SIG-M5 treated with dmso at 0.1 percent for 504 hours (cell line): ENCODE data around the gene THEMIS.
"Not testable (repeated sequence)": the region's sequence is repeated elsewhere in the genome, so short reads cannot be mapped to it uniquely, and the experiment has no call there.

Experiments used
- DNase-seq: peaks from one replicate; lab custom pipeline; 2025; ENCODE audit not compliant: unreplicated experiment; lab: John Stamatoyannopoulos, UW

The THEMIS gene

GRCh38 chr6:127914240-127914639 lies 13.4 kb upstream of the THEMIS start:
- no peak for DNase-seq

DNA sequence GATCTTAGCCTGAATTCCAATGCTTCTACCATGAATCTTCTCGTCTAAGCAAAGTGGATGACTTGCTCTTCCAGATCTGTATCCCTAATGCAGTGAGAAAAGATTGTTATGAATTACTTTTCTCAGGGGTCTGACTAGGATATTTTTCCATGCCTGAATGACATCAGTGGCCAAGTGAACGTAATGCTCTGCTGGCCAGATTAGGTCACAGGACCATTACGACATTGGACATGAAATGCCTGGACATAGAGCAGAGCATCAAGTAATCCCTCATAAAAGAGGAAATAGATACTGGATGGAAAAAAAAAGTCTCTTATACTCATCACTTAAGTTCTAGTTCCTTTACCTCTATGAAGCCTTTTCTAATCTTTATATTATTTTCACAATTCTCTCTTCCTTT lies 12.1 kb upstream of the THEMIS start:
- no peak for DNase-seq

- no peak for DNase-seq
Measured at GRCh38 chr6:127907960-127908640, 7.2 kb upstream of the THEMIS start.

- DNase-seq, result no peak
Measured at GRCh38 chr6:127904160-127904559, 3.3 kb upstream of the THEMIS start.

- DNase-seq, result no peak
Measured at GRCh38 chr6:127902933-127903332, 2.1 kb upstream of the THEMIS start.

- DNase-seq, result no peak
Measured at GRCh38 chr6:127897484-127897883, 3.4 kb downstream of the THEMIS start.

DNA sequence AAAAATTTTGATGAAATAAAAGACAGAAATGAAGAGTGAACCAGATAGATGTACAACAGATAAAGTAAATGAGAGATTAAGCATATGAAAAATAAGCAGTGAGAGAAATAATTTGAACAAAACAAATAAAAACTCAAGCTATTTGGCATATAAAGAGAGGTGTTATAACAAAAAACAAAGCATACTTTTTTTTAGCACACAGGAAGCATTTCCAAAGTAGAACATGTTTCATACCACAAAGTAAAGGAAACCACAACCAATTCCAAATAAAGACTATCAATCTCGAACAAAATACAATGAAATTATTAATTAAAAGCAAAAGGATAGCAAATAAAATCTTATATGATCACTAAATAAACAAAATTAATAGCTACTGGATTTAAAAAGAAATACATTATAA lies 6.8 kb downstream of the THEMIS start:
- no peak for DNase-seq

DNA sequence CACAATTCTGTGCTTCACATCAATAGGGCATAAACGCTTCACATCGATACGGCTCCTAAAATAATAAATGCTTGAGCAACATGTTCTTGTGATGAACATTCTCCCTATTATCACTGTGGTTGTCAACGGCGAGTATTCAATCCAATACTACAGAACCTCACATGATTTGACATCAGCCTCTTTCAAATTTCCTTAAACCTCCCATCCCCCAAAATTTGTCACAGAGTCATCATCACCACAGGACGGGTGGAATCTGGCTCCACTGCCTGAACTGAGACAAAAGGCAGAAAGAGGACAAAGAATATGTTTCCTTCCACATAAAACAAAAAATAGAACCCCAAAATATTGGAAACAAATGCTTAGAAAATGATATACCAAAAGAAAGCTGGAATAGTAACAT lies 7.3 kb downstream of the THEMIS start:
- no peak for DNase-seq

DNA sequence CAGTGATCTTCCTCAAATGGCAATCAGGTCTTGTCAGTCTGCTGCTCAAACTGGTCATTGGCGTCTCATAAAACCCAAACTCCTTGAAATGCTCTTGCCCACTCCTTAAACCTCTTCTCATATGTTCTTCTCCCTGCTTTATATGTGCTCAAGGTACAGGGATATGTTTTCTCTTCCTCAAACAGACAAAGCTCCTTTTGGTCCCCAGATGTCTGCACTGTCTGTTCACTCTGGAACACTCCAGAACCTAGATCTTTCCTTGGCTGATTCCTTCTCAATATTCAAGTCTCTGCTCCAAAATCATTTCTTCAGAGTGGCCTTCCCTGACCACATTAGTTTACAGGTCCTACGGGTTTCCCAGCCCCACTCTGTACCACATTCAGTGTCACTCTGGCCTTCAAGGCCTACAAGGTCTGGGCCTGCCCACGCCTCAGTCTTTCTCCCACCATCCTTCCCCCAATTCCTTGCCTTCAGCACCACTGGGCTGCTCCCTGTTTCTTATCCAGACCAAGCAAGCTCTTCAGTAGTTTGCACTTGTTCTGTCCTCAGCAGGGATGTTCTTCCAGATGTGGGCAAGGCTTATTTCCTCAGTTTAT lies 9.0 kb downstream of the THEMIS start:
- DNase-seq, result no peak

GRCh38 chr6:127886603-127887002 lies 14.3 kb downstream of the THEMIS start:
- no peak for DNase-seq

DNA sequence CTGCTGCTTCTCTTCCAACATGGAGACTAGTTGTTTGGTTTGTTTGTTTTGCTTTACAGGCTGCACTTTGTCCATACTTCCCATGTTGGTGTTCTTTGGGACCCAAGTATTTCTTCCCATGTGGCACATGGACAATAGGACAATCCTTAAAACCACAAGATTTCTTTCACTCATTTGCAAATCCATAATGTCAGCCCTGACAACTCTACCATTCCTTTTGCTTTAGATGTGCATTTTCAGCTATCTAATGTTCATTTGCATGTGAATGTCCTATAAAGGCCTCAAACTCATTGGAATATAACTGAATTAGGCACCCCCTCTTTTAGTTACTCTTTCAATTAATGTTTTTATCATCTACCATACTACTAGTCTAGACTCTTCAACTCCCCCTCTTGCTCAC lies 16.7 kb downstream of the THEMIS start:
- DNase-seq, result no peak

DNA sequence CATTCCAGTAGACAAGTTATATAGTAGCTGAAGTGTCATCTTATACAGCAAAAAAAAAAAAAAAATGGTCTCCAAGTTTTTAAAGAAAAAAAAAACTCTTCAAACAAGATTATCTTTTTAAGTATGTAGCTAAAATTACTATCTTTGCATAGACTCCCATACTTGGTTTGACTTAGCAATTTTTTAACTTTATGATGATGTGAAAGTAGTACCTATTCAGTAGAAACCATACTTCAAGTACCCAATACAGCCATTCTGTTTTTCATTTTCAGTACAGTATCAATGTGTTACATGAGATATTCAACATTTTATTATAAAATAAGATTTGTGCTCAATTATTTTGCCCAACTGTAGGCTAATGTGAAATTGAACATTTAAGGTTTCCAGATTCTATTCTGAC lies 18.9 kb downstream of the THEMIS start:
- not testable (repeated sequence) for DNase-seq

DNA sequence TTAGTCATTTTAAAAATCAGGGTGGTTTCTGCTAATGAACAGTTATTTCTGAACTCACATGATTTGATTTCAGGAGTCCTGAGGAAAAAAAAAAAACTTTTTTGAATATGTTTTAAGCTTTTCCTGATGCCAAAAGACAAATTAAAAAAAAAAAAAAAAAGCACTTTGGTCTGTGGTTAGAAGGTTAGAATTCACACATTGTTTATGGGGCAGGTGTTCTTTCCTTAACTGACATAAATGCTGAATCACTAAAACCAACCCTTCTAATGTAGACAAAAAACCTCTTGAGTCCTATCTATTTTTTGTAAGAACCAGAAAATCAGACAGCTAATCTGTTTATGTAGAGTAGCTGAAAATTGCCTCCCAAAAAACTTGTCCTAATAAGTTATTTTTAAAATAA lies 20.4 kb downstream of the THEMIS start:
- DNase-seq, result no peak

DNA sequence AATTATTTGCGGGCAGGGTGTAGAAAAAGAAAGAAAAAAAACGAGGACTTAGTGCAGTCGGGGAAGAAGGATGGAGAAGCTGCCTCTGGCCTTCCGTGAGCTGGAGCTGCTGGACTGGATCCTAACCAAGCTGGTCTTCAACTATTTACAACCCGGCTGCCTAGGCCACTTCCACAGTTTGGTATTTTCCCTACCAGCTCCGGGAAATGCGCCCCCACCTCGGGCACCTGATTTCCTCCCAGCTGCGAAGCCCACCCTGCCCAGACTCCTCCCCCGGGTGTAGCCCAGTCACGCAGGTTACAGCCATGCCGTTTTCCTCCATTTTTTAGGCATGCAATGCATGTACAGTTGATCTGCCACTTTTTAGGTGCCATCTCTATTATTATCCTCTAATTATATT lies 21.2 kb downstream of the THEMIS start:
- DNase-seq, result no peak

- DNase-seq, result no peak
Measured at GRCh38 chr6:127878115-127878514, 22.7 kb downstream of the THEMIS start.

DNA sequence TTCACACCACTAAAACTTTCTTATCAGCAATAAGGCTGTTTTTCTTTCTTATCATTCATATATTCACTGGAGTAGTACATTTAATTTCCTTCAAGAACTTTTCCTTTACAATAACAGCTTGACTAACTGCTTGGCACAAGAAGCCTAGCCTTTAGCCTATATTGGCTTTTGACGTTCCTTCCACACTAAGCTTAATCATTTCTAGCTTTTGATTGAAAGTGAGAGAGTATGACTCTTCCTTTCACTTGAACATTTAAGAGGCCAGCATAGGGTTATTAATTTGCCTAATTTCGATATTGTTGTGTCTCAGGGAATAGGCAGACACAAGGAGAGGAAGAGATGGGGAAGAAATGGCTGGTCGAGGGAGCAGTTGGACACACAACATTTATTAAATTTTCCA lies 23.6 kb downstream of the THEMIS start:
- DNase-seq, result no peak

DNA sequence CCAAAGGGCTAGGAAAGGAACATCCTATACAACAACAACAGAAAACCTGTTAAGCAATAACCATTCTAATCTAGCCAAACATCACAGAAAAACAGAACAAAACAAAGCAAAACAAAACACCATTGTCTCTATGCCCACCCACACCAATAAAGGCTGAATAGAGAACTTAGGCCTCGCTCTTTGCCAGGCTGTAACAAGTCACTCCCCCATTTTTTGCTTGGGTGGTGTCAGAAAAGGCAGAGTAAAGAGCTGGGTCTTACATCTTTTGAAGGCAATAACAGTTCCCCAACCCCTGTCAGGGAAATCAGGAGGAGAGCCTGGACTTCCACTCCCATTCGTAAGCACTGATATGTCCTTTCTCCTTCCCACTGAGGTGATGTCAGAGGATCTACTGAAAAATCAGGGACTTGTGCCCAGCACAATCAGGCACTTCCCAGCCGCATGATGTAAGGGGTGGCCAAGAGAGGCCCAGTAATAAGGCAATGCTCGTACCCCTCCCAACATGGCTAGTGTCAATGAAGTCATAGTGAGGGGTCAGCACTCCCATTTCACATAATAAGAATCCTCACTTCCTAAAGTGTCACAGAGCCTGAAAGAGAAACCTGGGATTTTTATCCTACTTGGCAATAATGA lies 31.0 kb downstream of the THEMIS start:
- DNase-seq, result no peak

GRCh38 chr6:127869183-127869582 lies 31.7 kb downstream of the THEMIS start:
- no peak for DNase-seq

- no peak for DNase-seq
Measured at GRCh38 chr6:127868338-127868737, 32.5 kb downstream of the THEMIS start.

DNA sequence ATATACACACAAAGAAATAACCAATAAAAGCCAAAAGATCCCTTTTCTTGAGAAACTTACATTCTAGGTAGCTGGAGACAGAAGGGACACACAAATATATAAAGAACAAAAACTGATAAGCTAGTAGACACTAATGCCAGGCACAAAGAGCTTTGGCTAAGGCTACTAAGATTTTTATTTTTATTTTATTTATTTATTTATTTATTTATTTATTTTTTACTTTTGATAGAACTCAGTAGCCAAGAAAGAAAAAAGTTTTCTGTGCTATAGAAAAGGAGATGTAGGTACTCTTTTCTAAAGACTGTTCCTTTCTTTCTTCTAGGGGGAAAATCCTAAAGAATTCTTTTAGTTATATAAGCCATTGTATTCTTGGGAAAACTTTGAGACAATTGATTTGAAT lies 34.1 kb downstream of the THEMIS start:
- no peak for DNase-seq

DNA sequence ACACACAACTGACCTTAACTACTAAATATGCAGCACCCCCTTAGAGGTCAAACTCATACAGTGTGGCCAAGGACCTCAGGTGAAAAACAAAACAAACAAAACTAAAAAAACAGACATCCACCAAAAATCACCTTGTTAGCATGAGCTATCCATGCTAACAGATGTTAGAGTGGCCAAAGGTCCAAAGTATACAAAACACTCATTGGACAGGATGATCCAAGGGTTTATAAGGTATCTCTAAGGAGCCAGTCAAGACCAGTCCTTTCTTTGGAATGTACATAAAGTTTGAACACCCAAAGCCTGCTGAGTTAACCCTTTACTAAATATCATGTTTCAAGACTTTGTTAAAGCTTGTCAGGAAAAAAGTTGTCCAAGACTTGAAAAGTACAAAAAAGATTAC lies 35.8 kb downstream of the THEMIS start:
- no peak for DNase-seq

DNA sequence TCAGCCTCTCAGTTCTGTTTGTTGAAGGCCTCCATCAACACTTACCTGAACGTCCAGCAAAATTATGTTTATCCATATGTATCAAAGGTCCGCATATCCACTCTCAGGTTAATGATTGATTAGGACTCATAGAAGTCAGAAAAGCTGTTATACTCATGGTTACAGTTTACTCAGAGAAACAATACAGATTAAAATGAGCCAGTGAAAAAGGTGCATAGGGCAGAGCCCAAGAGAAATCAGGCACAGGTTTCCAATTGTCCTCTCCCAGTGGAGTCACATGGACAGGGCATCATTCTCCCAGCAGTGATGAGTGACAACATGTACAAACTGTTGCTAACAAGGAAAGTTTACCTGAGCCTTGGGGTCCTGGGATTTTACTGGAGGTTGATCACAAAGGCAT lies 36.2 kb downstream of the THEMIS start:
- DNase-seq, result no peak

GRCh38 chr6:127860723-127861122 lies 40.1 kb downstream of the THEMIS start:
- DNase-seq, result no peak
